ENCODE data around the gene FAM209B. TPM values are rescaled to one million over a fixed set of nuclear protein-coding genes. Genes with fewer than 3 reads are reported as not detected.
"Not testable (repeated sequence)": the region's sequence is repeated elsewhere in the genome, so short reads cannot be mapped to it uniquely, and the experiment has no call there.

Gene FAM209B
- total and polyA plus RNA-seq, 7 experiments from 2014 or later = 0.59 to 3.9 (median 2.8) TPM; not detected in 1

DNA sequence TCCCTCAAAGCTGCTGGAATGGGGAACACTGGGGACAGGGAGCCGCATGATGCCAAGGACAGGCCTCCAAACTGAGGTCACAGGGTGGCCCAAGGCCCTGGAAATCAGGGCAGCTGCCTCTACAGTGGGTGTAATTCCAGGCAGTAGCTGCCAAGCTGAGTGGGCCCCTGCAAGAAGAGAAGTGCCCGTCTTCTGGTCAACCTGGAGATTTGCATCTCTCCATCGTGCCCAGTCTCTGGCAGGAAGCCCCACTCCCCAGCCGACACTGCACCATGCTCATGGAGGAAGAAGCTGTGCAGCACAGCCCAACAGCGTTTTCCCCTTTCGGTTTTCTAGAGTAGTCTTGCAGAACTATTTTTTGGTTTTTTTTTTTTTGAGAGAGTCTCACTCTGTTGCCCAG is 10.7 kb upstream of the FAM209B start:
- Mint-ChIP-seq H3K4me3 (peak overlapping the region in 4 of 10 donors; percentile 13 to 67 (median 48)), H3K4me1 (peaks cover 3 to 26% (median 20%) of the 10 kb centered on the region in 7 donors), H3K36me3 (peaks cover 20 to 54% (median 52%) of the 10 kb centered on the region in 5 donors), H3K27ac (peak overlapping the region in 2 of 9 donors; percentile 54 to 78), H3K9me3 (peaks cover 0 to 54% (median 20%) of the 10 kb centered on the region in 11 donors), H3K27me3 (no peaks in the 10 kb centered on the region)
- intact Hi-C loops (cut with micrococcal nuclease) = loop anchor here in 1 of 2 donors (5.0 kb wide), 1 partner anchor 55 kb away; the partner anchor contains the start of gene RTF2
- Histone ChIP-seq H3K36me3 (ENCODE audit: control insufficient read depth in 2 of 3, insufficient read depth in 3 of 3, low read length in 3 of 3) (peaks cover 14 to 36% (median 17%) of the 10 kb centered on the region in 3 experiments), H3K9me3 (ENCODE audit: control insufficient read depth in 2 of 3, low read length in 3 of 3) (peaks cover 0 to 39% (median 5%) of the 10 kb centered on the region in 3 experiments), H3K27me3 (ENCODE audit: control insufficient read depth in 2 of 2, insufficient read depth in 2 of 2, low read length in 2 of 2) (no peaks in the 10 kb centered on the region), H3K4me3 (ENCODE audit: low read length) (no peak overlapping the region), H3K4me1 (ENCODE audit: control insufficient read depth in 2 of 2, insufficient read depth in 2 of 2, low read length in 2 of 2) (peaks cover 0 to 7% of the 10 kb centered on the region in 2 donors), H3K27ac (ENCODE audit: low read depth, low read length) (no peak overlapping the region)
- ATAC-seq (no peak), DNase-seq (no peak)
- ChIA-PET CTCF (no interaction called here), POLR2A (no interaction called here)

GRCh38 chr20:56524444-56524843 is 8.6 kb upstream of the FAM209B start, which contains the start of gene FAM209A:
Gene FAM209A (plus strand): TSS chr20:56524744. CDS start chr20:56524809, 65 bp downstream.
- peaks cover 3 to 26% (median 20%) of the 10 kb centered on the region in 7 donors for H3K4me1 Mint-ChIP-seq
- H3K4me3 ChIP-seq (ENCODE audit: low read length); H3K27me3 Mint-ChIP-seq; DNase-seq; ATAC-seq; CTCF ChIA-PET; H3K27ac ChIP-seq (ENCODE audit: low read depth, low read length); H3K27me3 ChIP-seq (ENCODE audit: control insufficient read depth in 2 of 2, insufficient read depth in 2 of 2, low read length in 2 of 2); H3K4me1 ChIP-seq (ENCODE audit: control insufficient read depth in 2 of 2, insufficient read depth in 2 of 2, low read length in 2 of 2); POLR2A ChIA-PET: not testable (repeated sequence)
- Histone ChIP-seq H3K36me3 (ENCODE audit: control insufficient read depth in 2 of 3, insufficient read depth in 3 of 3, low read length in 3 of 3) (peaks cover 0 to 14% (median 0%) of the 10 kb centered on the region in 3 experiments), H3K9me3 (ENCODE audit: control insufficient read depth in 2 of 3, low read length in 3 of 3) (peaks cover 0 to 26% (median 0%) of the 10 kb centered on the region in 3 experiments)
- intact Hi-C loops (cut with micrococcal nuclease) = loop anchor here in 1 of 2 donors (5.0 kb wide), 1 partner anchor 57 kb away; the partner anchor contains the start of gene RTF2
- H3K27ac Mint-ChIP-seq = peak within 1 kb of the TSS in 3 of 9 donors; percentile 54 to 78 (median 58)
- H3K4me3 Mint-ChIP-seq = peak within 1 kb of the TSS in 1 of 10 donors; percentile 67
- peaks cover 3 to 33% (median 31%) of the 10 kb centered on the region in 5 donors for H3K36me3 Mint-ChIP-seq
- H3K9me3 Mint-ChIP-seq = peaks cover 0 to 40% (median 16%) of the 10 kb centered on the region in 11 donors

DNA sequence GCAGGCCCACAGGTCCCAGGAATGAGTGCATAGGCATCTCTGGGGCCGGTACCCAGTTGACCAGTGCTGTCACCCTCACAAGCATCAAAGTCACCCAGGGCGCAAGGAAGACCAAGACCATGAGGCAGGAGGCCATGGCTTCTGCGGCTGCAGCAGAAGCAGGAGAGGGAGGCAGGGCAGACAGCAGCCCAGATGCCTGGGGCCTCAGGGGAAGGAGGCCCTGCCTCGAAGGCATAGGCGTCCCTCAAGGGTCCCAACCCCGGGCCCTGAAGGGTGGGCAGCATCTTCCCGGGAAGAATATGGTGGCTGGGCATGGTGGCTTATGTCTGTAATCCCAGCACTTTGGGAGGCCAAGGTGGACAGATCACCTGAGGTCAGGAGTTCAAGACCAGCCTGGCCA is 5.5 kb upstream of the FAM209B start:
- H3K9me3 ChIP-seq (ENCODE audit: control insufficient read depth in 2 of 3, low read length in 3 of 3) = no peaks in the 10 kb centered on the region
- H3K4me1 ChIP-seq (ENCODE audit: control insufficient read depth in 2 of 2, insufficient read depth in 2 of 2, low read length in 2 of 2) = peaks cover 0 to 7% of the 10 kb centered on the region in 2 donors
- peaks cover 0 to 9% (median 2%) of the 10 kb centered on the region in 11 donors for H3K9me3 Mint-ChIP-seq
- no peaks in the 10 kb centered on the region for H3K36me3 ChIP-seq (ENCODE audit: control insufficient read depth in 2 of 3, insufficient read depth in 3 of 3, low read length in 3 of 3)
- H3K4me3 Mint-ChIP-seq = no peak overlapping the region
- no peak for ATAC-seq
- H3K27me3 ChIP-seq (ENCODE audit: control insufficient read depth in 2 of 2, insufficient read depth in 2 of 2, low read length in 2 of 2) = no peaks in the 10 kb centered on the region
- H3K4me3 ChIP-seq (ENCODE audit: low read length) = no peak overlapping the region
- DNase-seq = no peak
- no peak overlapping the region for H3K27ac ChIP-seq (ENCODE audit: low read depth, low read length)
- no peaks in the 10 kb centered on the region for H3K27me3 Mint-ChIP-seq
- peaks cover 0 to 18% (median 4%) of the 10 kb centered on the region in 5 donors for H3K36me3 Mint-ChIP-seq
- ChIA-PET CTCF (no interaction called here), POLR2A (no interaction called here)
- H3K4me1 Mint-ChIP-seq = peaks cover 3 to 20% (median 13%) of the 10 kb centered on the region in 7 donors
- intact Hi-C loops (cut with micrococcal nuclease) = no loop called here
- no peak overlapping the region for H3K27ac Mint-ChIP-seq

- intact Hi-C loops (cut with micrococcal nuclease) = no loop called here
- Histone ChIP-seq H3K27me3 (ENCODE audit: control insufficient read depth in 2 of 2, insufficient read depth in 2 of 2, low read length in 2 of 2) (no peaks in the 10 kb centered on the region), H3K9me3 (ENCODE audit: control insufficient read depth in 2 of 3, low read length in 3 of 3) (no peaks in the 10 kb centered on the region), H3K4me3 (ENCODE audit: low read length) (no peak overlapping the region), H3K4me1 (ENCODE audit: control insufficient read depth in 2 of 2, insufficient read depth in 2 of 2, low read length in 2 of 2) (no peaks in the 10 kb centered on the region), H3K27ac (ENCODE audit: low read depth, low read length) (no peak overlapping the region), H3K36me3 (ENCODE audit: control insufficient read depth in 2 of 3, insufficient read depth in 3 of 3, low read length in 3 of 3) (no peaks in the 10 kb centered on the region)
- ChIA-PET CTCF (no interaction called here), POLR2A (no interaction called here)
- H3K9me3 Mint-ChIP-seq = no peaks in the 10 kb centered on the region
- peaks cover 0 to 6% (median 0%) of the 10 kb centered on the region in 7 donors for H3K4me1 Mint-ChIP-seq
- DNase-seq (no peak), ATAC-seq (no peak)
- H3K36me3 Mint-ChIP-seq = peaks cover 3 to 24% (median 21%) of the 10 kb centered on the region in 5 donors
- H3K4me3 Mint-ChIP-seq = no peak overlapping the region
- H3K27me3 Mint-ChIP-seq = no peaks in the 10 kb centered on the region
- no peak overlapping the region for H3K27ac Mint-ChIP-seq
Observed at GRCh38 chr20:56537997-56538396, 5.0 kb downstream of the FAM209B start.

DNA sequence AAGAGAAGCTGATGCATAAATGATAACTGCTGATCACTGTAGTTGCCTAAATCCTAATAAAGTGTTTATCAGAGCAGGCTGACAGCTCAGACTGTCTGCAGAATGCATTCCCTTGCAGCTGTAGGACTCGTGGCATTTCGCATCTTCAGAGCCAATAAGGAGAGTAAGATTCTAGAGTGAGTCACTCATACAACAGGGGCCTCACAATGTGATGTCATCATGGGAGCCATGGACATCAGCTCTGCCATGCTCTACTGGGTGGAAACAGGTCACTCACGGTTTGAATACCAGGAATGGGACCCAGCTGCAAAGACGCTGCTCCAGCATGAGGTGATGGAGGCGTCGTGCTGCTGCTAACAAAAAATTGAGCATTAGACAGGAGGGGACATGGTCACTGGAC is 7.4 kb downstream of the FAM209B start:
- ATAC-seq = no peak
- DNase-seq = no peak
- H3K4me3 ChIP-seq (ENCODE audit: low read length) = no peak overlapping the region
- no peak overlapping the region for H3K4me3 Mint-ChIP-seq
- POLR2A ChIA-PET = no interaction called here
- H3K9me3 Mint-ChIP-seq = no peaks in the 10 kb centered on the region
- peaks cover 0 to 6% (median 0%) of the 10 kb centered on the region in 7 donors for H3K4me1 Mint-ChIP-seq
- CTCF ChIA-PET = interaction anchor here (0.6 kb wide), 1 partner anchor 14 kb away, joined by 4 read pairs; no protein-coding TSS in a partner anchor
- H3K27me3 Mint-ChIP-seq = no peaks in the 10 kb centered on the region
- no peak overlapping the region for H3K27ac ChIP-seq (ENCODE audit: low read depth, low read length)
- intact Hi-C loops (cut with micrococcal nuclease) = no loop called here
- no peaks in the 10 kb centered on the region for H3K4me1 ChIP-seq (ENCODE audit: control insufficient read depth in 2 of 2, insufficient read depth in 2 of 2, low read length in 2 of 2)
- H3K36me3 ChIP-seq (ENCODE audit: control insufficient read depth in 2 of 3, insufficient read depth in 3 of 3, low read length in 3 of 3) = no peaks in the 10 kb centered on the region
- H3K9me3 ChIP-seq (ENCODE audit: control insufficient read depth in 2 of 3, low read length in 3 of 3) = no peaks in the 10 kb centered on the region
- H3K27me3 ChIP-seq (ENCODE audit: control insufficient read depth in 2 of 2, insufficient read depth in 2 of 2, low read length in 2 of 2) = no peaks in the 10 kb centered on the region
- peaks cover 0 to 18% (median 13%) of the 10 kb centered on the region in 5 donors for H3K36me3 Mint-ChIP-seq
- peak overlapping the region in 2 of 9 donors; percentile 43 to 81 for H3K27ac Mint-ChIP-seq

DNA sequence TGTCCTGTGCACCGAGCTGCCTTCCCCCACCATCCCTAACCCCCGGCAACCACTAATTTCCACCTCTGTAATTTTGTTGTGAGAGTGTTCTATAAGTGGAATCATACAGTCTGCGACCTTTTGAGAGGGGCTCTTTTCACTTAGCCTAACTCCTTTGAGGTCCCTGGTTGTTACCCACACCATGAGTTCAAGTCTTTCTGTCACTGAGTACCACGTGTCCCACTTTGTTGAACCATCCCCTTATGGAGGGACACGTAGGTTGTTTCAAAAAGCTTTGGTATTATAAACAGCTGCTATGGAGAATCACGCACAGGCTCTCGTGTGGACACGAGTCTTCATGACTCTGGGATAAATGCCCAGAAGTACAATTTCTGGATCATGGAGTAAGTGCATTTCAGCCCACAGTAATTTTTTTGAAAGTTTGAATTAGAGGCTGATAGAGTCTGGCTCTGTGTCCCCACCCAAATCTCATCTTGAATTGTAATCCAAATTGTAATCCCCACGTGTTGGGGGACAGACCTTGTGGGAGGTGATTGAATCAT is 9.5 kb downstream of the FAM209B start:
- Histone ChIP-seq H3K4me3 (ENCODE audit: low read length) (no peak overlapping the region), H3K27ac (ENCODE audit: low read depth, low read length) (no peak overlapping the region), H3K4me1 (ENCODE audit: control insufficient read depth in 2 of 2, insufficient read depth in 2 of 2, low read length in 2 of 2) (no peaks in the 10 kb centered on the region), H3K9me3 (ENCODE audit: control insufficient read depth in 2 of 3, low read length in 3 of 3) (no peaks in the 10 kb centered on the region), H3K36me3 (ENCODE audit: control insufficient read depth in 2 of 3, insufficient read depth in 3 of 3, low read length in 3 of 3) (no peaks in the 10 kb centered on the region), H3K27me3 (ENCODE audit: control insufficient read depth in 2 of 2, insufficient read depth in 2 of 2, low read length in 2 of 2) (no peaks in the 10 kb centered on the region)
- Mint-ChIP-seq H3K4me1 (peaks cover 0 to 6% (median 0%) of the 10 kb centered on the region in 7 donors), H3K4me3 (no peak overlapping the region), H3K36me3 (peaks cover 0 to 7% (median 0%) of the 10 kb centered on the region in 5 donors), H3K27me3 (no peaks in the 10 kb centered on the region), H3K9me3 (no peaks in the 10 kb centered on the region), H3K27ac (no peak overlapping the region)
- DNase-seq (no peak), ATAC-seq (no peak)
- intact Hi-C loops (cut with micrococcal nuclease) = no loop called here
- ChIA-PET CTCF (no interaction called here), POLR2A (no interaction called here)
